ENCODE data around the gene MAX. TPM values are rescaled to one million over a fixed set of nuclear protein-coding genes. Genes with fewer than 3 reads are reported as not detected.

Gene MAX
- total RNA-seq, 2 donors from 2014 or later: 44.3 to 49.0 TPM

- Histone ChIP-seq H3K27me3 (ENCODE audit: control insufficient read depth, insufficient read depth, low read length, poor library complexity, severe bottlenecking) (no peaks in the 10 kb centered on the region), H3K9ac (ENCODE audit: extremely low read depth, low read length, poor library complexity, severe bottlenecking) (no peak overlapping the region), H3K27ac (ENCODE audit: low read depth, low read length) (no peak overlapping the region), H3K36me3 (ENCODE audit: control insufficient read depth, insufficient read depth, low read length) (peaks cover 35% of the 10 kb centered on the region), H3K9me3 (ENCODE audit: control insufficient read depth, low read length) (peaks cover 4% of the 10 kb centered on the region), H3K4me3 (ENCODE audit: low read length) (no peak overlapping the region), H3K4me1 (ENCODE audit: control insufficient read depth, insufficient read depth, low read length) (no peaks in the 10 kb centered on the region)
- H3K4me3 Mint-ChIP-seq: no peak overlapping the region
- DNase-seq: no peak
- 91 to 100% methylated on average over 5 of the region's 5 CpGs for WGBS, 2 experiments (ENCODE audit: insufficient coverage in 1 of 2, insufficient read length in 1 of 2)
- no peaks in the 10 kb centered on the region for H3K4me1 Mint-ChIP-seq
- H3K27me3 Mint-ChIP-seq (ENCODE audit: insufficient read depth): no peaks in the 10 kb centered on the region
- H3K27ac Mint-ChIP-seq: no peak overlapping the region
- no peak for TF ChIP-seq CTCF (conservative IDR thresholded peaks at IDR 0.05)
- no peaks in the 10 kb centered on the region for H3K9me3 Mint-ChIP-seq
- peaks cover 30% of the 10 kb centered on the region for H3K36me3 Mint-ChIP-seq (ENCODE audit: low read depth)
These were observed 32.4 kb downstream of the MAX start for GRCh38 chr14:65069874-65070413.

GRCh38 chr14:65065719-65066118 lies 36.6 kb downstream of the MAX start:
- H3K4me1 ChIP-seq (ENCODE audit: control insufficient read depth, insufficient read depth, low read length): no peaks in the 10 kb centered on the region
- TF ChIP-seq CTCF (conservative IDR thresholded peaks at IDR 0.05): no peak
- H3K9ac ChIP-seq (ENCODE audit: extremely low read depth, low read length, poor library complexity, severe bottlenecking): no peak overlapping the region
- Mint-ChIP-seq H3K27me3 (ENCODE audit: insufficient read depth) (no peaks in the 10 kb centered on the region), H3K4me3 (no peak overlapping the region), H3K36me3 (ENCODE audit: low read depth) (peaks cover 64% of the 10 kb centered on the region), H3K4me1 (no peaks in the 10 kb centered on the region), H3K9me3 (no peaks in the 10 kb centered on the region), H3K27ac (no peak overlapping the region)
- H3K4me3 ChIP-seq (ENCODE audit: low read length): no peak overlapping the region
- H3K27me3 ChIP-seq (ENCODE audit: control insufficient read depth, insufficient read depth, low read length, poor library complexity, severe bottlenecking): no peaks in the 10 kb centered on the region
- WGBS, 2 experiments (ENCODE audit: insufficient coverage in 1 of 2, insufficient read length in 1 of 2): 94 to 96% methylated on average over 4 to 7 of the region's 7 CpGs
- no peak overlapping the region for H3K27ac ChIP-seq (ENCODE audit: low read depth, low read length)
- peaks cover 4% of the 10 kb centered on the region for H3K9me3 ChIP-seq (ENCODE audit: control insufficient read depth, low read length)
- peaks cover 42% of the 10 kb centered on the region for H3K36me3 ChIP-seq (ENCODE audit: control insufficient read depth, insufficient read depth, low read length)
- no peak for DNase-seq

GRCh38 chr14:65062096-65063075 lies 39.9 kb downstream of the MAX start:
- H3K27me3 ChIP-seq (ENCODE audit: control insufficient read depth, insufficient read depth, low read length, poor library complexity, severe bottlenecking): no peaks in the 10 kb centered on the region
- H3K9me3 ChIP-seq (ENCODE audit: control insufficient read depth, low read length): peaks cover 3% of the 10 kb centered on the region
- Mint-ChIP-seq H3K9me3 (no peaks in the 10 kb centered on the region), H3K36me3 (ENCODE audit: low read depth) (peaks cover 63% of the 10 kb centered on the region), H3K27ac (peak overlapping the region; percentile 45), H3K4me3 (no peak overlapping the region), H3K4me1 (no peaks in the 10 kb centered on the region), H3K27me3 (ENCODE audit: insufficient read depth) (no peaks in the 10 kb centered on the region)
- H3K4me3 ChIP-seq (ENCODE audit: low read length): no peak overlapping the region
- WGBS, 2 experiments (ENCODE audit: insufficient coverage in 1 of 2, insufficient read length in 1 of 2): 92 to 94% methylated on average over 9 to 16 of the region's 16 CpGs
- H3K9ac ChIP-seq (ENCODE audit: extremely low read depth, low read length, poor library complexity, severe bottlenecking): no peak overlapping the region
- no peak for TF ChIP-seq CTCF (conservative IDR thresholded peaks at IDR 0.05)
- no peak overlapping the region for H3K27ac ChIP-seq (ENCODE audit: low read depth, low read length)
- H3K4me1 ChIP-seq (ENCODE audit: control insufficient read depth, insufficient read depth, low read length): no peaks in the 10 kb centered on the region
- DNase-seq: no peak
- peaks cover 46% of the 10 kb centered on the region for H3K36me3 ChIP-seq (ENCODE audit: control insufficient read depth, insufficient read depth, low read length)
